GM12892 (cell line): ENCODE data around the gene LEPR. TPM values are rescaled to one million over a fixed set of nuclear protein-coding genes. Genes with fewer than 3 reads are reported as not detected.
"Not testable (repeated sequence)": the region's sequence is repeated elsewhere in the genome, so short reads cannot be mapped to it uniquely, and the experiment has no call there.

Experiments used
- DNase-seq: peaks from one replicate; pipeline ENCODE4 v3.0.0; 2011; ENCODE audit not compliant: insufficient read length
- FAIRE-seq: peaks from 2 replicates; lab custom pipeline; 2011; peaks lifted over from hg19 to GRCh38; lab: Jason Lieb, UNC
- POLR2A ChIP-seq: IDR thresholded peaks from 2 replicates; pipeline ENCODE4 v1.6.1; 2011; ENCODE audit warnings: low read depth, low read length, control low read depth
- POLR2AphosphoS5 ChIP-seq: IDR thresholded peaks from 2 replicates; pipeline ENCODE4 v1.6.1; 2011; ENCODE audit warnings: low read depth, low read length, control low read depth
- TAF1 ChIP-seq: IDR thresholded peaks from 2 replicates; pipeline ENCODE4 v1.6.1; 2011; ENCODE audit warnings: low read depth, mild to moderate bottlenecking, control low read depth, low read length, borderline replicate concordance
- polyA plus RNA-seq: library from polyadenylated mRNA; unstranded; fragments of >200 nt; gene quantifications from one replicate; pipeline ENCODE4 v1.2.1, GENCODE V29; 2012; ENCODE audit warnings: missing spikeins, inconsistent platforms; ENCODE audit not compliant: missing spikeins

LEPR gene, protein sequence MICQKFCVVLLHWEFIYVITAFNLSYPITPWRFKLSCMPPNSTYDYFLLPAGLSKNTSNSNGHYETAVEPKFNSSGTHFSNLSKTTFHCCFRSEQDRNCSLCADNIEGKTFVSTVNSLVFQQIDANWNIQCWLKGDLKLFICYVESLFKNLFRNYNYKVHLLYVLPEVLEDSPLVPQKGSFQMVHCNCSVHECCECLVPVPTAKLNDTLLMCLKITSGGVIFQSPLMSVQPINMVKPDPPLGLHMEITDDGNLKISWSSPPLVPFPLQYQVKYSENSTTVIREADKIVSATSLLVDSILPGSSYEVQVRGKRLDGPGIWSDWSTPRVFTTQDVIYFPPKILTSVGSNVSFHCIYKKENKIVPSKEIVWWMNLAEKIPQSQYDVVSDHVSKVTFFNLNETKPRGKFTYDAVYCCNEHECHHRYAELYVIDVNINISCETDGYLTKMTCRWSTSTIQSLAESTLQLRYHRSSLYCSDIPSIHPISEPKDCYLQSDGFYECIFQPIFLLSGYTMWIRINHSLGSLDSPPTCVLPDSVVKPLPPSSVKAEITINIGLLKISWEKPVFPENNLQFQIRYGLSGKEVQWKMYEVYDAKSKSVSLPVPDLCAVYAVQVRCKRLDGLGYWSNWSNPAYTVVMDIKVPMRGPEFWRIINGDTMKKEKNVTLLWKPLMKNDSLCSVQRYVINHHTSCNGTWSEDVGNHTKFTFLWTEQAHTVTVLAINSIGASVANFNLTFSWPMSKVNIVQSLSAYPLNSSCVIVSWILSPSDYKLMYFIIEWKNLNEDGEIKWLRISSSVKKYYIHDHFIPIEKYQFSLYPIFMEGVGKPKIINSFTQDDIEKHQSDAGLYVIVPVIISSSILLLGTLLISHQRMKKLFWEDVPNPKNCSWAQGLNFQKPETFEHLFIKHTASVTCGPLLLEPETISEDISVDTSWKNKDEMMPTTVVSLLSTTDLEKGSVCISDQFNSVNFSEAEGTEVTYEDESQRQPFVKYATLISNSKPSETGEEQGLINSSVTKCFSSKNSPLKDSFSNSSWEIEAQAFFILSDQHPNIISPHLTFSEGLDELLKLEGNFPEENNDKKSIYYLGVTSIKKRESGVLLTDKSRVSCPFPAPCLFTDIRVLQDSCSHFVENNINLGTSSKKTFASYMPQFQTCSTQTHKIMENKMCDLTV
- 0.76 TPM for polyA plus RNA-seq

DNA sequence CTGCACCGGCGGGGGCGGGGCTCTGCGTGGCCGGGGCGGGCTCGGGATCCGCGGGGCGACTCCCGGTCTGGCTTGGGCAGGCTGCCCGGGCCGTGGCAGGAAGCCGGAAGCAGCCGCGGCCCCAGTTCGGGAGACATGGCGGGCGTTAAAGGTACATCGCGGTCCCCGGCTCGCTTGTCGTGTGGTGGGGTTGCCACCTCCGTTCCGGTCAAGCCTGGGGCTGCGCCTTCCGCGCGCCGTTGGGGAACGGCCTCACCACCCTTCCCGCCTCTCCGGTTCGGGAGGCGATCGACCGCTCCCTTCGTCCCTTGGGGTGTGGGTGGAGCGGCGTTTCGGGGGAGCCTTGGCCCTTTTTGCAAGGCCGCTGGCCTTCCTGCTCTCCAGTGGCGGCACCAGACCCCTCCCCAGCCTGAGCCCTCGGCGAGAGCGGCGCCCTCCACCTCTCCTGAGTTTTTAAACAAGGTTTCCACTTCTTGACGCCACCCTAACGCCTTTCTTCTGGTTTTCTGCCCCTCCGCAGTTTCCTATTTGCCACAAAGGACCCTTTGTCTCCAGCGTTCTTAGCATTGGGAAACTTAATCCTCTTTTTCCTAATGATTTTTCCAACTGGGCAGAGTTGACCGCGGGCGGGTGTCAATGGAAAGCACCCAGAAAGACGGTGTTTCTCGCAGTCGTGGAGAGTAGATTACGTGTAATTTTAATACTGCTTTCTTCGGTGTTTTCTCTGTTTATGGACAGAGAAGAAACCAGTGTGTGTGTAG lies at the start of gene LEPR, which contains the start of gene LEPROT:
LEPR (plus strand) TSS at position 79 of the 761 bp plus-strand sequence. CDS start 144,898 bp downstream, outside the sequence.
LEPROT (plus strand) TSS at position 79 of the 761 bp plus-strand sequence; CDS start at position 136, 57 bp downstream.
- DNase-seq (peak; percentile 80), FAIRE-seq (no peak)
- TF ChIP-seq TAF1 (no peak), POLR2AphosphoS5 (peak; percentile 63), POLR2A (peak; percentile 82)

DNA sequence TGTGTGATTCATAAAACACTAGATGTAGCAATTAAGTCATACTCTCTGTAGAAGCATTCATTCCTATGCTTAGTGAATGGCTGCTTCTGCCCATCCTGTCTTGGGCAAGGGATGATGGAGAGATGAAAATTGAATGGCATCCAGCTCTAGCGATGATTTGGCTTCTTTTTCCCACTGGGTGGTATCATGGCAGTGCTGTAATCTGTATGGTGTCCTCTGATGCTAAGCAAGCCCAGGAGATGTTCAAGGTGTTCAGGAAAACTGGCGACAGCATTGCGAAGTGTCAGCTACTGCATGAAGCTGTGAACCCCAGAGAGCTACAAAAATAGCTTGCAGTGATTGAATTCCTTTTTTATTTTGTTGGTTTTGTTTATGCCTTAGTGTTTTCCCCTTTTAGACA lies 48.9 kb upstream of the LEPR start:
- DNase-seq (no peak), FAIRE-seq (no peak)
- no peak for TF ChIP-seq POLR2AphosphoS5
- TF ChIP-seq POLR2A = no peak
- no peak for TF ChIP-seq TAF1

DNA sequence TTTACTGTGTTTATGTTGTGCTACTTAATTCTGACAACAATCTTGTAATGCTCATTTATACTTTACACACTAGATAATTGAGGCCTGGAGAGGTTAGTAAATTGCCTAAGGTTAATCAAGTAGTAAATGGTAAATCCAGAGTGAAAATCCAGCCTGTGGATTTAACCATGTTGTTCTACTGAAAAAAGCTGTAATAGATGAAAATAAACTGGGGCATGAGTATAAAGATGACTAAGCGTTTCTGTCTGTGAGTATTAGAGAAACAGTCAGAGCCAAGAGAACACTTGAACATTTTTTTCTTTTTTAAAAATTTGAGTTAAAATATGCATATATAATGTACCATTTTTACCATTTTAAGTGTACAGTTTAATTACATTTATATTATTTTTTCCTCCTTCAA lies 47.9 kb upstream of the LEPR start:
- FAIRE-seq = no peak
- TF ChIP-seq POLR2AphosphoS5 (no peak), TAF1 (no peak), POLR2A (no peak)
- no peak for DNase-seq

DNA sequence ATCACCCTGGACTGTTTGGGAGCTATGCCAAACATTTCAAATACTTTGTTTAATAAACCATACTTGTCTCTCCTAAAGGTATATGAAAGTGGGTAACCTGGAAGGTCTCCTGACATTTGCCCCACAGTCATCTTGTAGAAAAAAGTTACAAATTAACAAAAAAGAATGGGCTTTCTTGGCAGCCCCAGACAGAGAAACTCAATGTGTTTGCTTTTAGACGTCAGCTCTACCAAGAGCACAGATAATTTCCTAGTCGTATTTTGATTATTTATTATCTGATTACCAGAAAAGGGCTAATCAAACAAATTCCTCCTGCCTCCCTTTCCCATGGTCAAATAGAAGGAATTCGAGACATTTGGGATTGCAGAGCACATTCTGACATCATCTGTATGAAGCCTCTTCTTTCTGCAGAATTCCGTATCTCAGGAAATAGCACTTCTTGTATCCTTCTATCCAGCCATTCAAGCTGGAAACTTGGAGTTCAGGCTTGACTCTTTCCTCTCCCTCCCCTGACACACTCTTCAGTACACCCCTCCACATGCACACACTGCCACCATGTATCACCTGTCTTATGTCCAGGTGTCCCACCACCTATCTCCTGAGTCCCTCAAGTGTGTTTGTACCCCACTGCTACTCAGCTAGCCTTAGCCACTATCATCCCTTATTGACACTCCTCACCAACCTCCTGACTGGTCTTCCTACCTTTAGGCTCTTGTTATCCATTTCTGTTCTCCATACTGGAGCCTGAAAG lies 42.8 kb upstream of the LEPR start:
- FAIRE-seq = no peak
- no peak for DNase-seq
- TF ChIP-seq TAF1 = no peak
- TF ChIP-seq POLR2A = no peak
- no peak for TF ChIP-seq POLR2AphosphoS5

DNA sequence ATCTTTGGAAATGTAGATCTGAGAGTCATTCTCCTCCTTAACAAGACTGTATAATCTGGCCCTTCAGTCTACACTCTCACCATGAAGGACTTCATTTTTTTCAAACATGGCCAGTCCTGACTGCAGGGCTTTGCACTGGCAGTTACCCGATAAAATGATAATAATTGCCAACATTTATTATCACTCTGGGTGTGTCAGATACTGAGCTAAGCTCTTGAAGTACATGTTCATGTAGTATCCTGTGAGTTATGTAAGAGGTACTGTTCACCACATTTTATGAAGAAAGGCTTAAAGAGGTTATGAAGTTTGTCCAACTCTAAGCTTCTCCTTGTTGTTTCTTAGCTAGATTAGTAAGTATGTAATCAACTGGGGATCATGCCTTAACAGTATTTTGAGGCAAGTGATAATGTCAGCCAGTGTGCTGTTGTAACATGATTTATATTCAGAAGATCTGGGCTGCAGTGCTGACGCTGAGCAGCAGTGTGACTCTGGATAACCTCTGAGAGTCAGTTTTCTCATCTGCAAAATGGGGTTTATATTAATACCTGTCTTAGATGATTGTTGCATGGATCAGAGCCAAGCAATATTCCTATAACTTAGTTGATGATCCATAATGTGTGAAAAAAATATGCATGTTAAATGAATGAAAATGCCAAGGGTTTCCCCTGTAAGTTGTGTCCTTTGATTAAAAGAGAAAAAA lies 42.1 kb upstream of the LEPR start:
- DNase-seq (no peak), FAIRE-seq (no peak)
- TF ChIP-seq TAF1 (no peak), POLR2A (no peak), POLR2AphosphoS5 (no peak)

DNA sequence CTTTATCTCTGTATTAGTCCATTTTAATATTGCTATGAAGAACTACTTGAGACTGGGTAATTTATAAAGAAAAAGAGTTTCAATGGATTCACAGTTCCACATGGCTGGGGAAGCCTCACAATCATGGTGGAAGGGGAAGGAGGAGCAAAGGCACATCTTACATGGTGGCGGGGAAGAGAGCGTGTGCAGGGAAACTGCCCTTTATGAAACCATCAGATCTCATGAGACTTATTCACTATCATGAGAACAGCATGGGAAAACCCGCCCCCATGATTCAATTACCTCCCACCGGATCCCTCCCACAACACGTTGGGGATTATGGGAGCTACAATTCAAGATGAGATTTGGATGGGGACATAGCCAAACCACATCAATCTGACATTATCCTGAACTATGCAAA lies 36.0 kb upstream of the LEPR start:
- not testable (repeated sequence) for DNase-seq, FAIRE-seq

DNA sequence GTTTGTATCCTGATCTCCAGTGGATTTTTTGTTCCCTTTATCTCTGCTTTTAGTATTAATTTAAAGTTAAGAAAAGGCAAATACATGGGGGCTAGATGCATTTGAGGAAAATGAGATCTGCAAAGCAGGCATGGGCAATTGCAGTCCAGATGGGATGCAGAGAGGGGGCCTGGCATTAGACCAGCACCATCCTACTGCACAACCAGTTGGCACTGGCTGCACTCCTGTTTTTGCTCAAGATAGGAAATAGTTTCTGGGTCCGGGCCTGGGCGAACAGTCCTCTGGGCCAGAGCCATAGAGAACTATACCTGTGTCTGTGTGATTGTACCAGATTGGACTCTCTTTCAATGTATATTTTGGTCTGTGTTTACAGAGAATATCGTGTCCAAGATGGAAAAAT lies 34.0 kb upstream of the LEPR start:
- no peak for TF ChIP-seq TAF1
- no peak for TF ChIP-seq POLR2A
- TF ChIP-seq POLR2AphosphoS5 = no peak
- DNase-seq (no peak), FAIRE-seq (no peak)

DNA sequence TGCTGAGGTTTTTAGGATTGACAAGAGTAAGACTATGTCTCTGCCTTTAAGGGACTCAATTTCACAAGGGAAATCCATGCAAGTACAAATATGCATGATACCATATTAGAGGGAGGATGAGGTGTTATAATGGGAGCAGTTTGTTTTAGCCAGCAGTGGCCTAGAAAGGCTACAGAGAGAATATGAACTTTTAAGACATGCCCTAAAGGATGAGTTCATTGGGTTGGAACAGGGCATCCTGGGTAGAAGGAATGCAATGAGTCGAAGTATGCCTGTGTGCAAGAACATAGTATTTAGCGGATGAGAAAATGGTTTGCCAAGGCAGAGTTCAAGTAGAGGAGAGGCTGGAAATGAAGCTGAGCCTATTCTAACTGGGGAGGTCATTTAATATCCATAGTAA lies 32.6 kb upstream of the LEPR start:
- no peak for FAIRE-seq
- TF ChIP-seq POLR2AphosphoS5 = no peak
- TF ChIP-seq TAF1 = no peak
- TF ChIP-seq POLR2A = no peak
- DNase-seq = no peak

DNA sequence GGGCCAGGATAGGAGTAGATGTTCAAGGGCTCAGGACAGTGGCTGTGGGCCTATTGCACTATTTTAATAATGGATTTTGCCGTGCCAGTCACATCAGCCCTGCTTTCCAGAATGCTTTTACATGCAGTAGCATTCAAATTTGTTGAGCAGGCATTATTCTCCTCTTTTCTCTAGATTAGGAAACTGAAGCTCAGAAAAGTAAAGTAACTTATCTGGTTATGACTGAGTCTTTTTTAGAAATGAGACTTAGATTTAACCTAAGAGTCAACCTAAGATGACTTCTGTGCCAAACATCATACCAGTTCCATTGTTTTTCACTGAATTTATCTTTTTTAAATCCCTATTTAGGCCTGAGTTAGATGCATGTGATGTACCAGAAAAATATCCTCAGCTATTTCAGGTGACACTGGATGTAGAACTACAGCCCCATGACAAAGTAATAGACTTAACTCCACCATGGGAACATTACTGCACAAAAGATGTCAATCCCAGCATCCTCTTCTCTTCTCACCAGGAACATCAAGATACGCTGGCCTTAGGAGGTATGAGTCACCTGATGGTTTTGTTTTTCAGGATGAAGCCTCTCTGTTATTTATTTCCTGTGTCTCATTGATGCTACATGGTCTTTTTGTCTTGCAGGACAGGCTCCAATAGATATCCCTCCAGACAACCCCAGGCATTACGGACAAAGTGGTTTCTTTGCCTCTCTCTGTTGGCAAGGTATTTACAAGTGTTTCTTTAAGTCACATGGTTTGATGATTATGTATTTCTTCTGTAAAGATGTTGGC lies 31.4 kb upstream of the LEPR start:
- FAIRE-seq (no peak), DNase-seq (no peak)
- TF ChIP-seq POLR2AphosphoS5 = no peak
- TF ChIP-seq POLR2A = no peak
- no peak for TF ChIP-seq TAF1
